Activated T-helper 17 cell treated with anti-CD3 and anti-CD28 coated beads, Interleukin-2, amount 50 U/mL, for 72 hours (primary cell): ENCODE data around the gene IL2RA. TPM values are rescaled to one million over a fixed set of nuclear protein-coding genes. Genes with fewer than 3 reads are reported as not detected.

ENCODE experiments used
- ATAC-seq: fragments of 150-1000 bp; cut with Tn5 transposase; replicated peaks from 2 replicates; pipeline ENCODE4 v1.10.0; 2021; ENCODE audit warnings: mild to moderate bottlenecking, moderate library complexity
- H3K27ac Mint-ChIP-seq: one replicate; pipeline ENCODE4 v1.8.0; 2022; ENCODE audit warnings: mixed read lengths
- H3K27me3 Mint-ChIP-seq: one replicate; pipeline ENCODE4 v1.8.0; 2022; ENCODE audit warnings: mixed read lengths
- H3K36me3 Mint-ChIP-seq: one replicate; pipeline ENCODE4 v1.8.0; 2022; ENCODE audit warnings: low read depth, mild to moderate bottlenecking, mixed read lengths
- H3K4me1 Mint-ChIP-seq: one replicate; pipeline ENCODE4 v1.8.0; 2022; ENCODE audit warnings: mixed read lengths
- H3K4me3 Mint-ChIP-seq: one replicate; pipeline ENCODE4 v1.8.0; 2022; ENCODE audit warnings: mild to moderate bottlenecking, mixed read lengths
- H3K9me3 Mint-ChIP-seq: one replicate; pipeline ENCODE4 v1.8.0; 2022; ENCODE audit warnings: mixed read lengths
- total RNA-seq, 2 donors: library from RNA; stranded (reverse); gene quantifications; one replicate each; pipeline ENCODE4 v1.2.3, GENCODE V29; 2022

Gene IL2RA
- total RNA-seq, 2 donors from 2014 or later = 1,342 to 1,348 TPM

- Mint-ChIP-seq H3K4me1 (peaks cover 41% of the 10 kb centered on the region), H3K27ac (peak overlapping the region; percentile 96), H3K9me3 (no peaks in the 10 kb centered on the region), H3K36me3 (peaks cover 100% of the 10 kb centered on the region), H3K27me3 (no peaks in the 10 kb centered on the region), H3K4me3 (peak overlapping the region; percentile 85)
- ATAC-seq = no peak
Observed at GRCh38 chr10:6056411-6057135, 5.6 kb downstream of the IL2RA start.

DNA sequence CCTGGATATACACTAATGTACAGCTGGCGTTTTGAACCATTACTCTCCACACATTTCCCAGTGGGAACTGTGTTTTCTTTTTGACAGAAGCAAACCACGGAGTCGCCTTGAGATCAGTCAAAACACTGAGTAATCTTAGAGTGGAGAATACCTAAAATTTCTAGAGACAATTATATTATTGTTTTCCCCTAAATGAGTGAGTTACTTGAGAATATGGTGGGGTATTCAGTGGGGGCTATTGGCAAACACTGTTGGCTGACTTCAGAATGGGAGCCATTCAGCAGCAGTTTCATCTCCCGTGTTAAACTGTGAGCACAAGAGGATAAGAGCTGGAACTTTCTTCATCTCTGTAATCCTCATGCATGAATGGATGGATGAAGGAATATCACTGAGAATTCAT, 6.2 kb downstream of the IL2RA start:
- ATAC-seq = no peak
- peak overlapping the region; percentile 85 for H3K4me3 Mint-ChIP-seq
- H3K27ac Mint-ChIP-seq = peak overlapping the region; percentile 96
- peaks cover 44% of the 10 kb centered on the region for H3K4me1 Mint-ChIP-seq
- H3K9me3 Mint-ChIP-seq = no peaks in the 10 kb centered on the region
- peaks cover 100% of the 10 kb centered on the region for H3K36me3 Mint-ChIP-seq
- no peaks in the 10 kb centered on the region for H3K27me3 Mint-ChIP-seq

- H3K27me3 Mint-ChIP-seq = no peaks in the 10 kb centered on the region
- ATAC-seq = no peak
- H3K27ac Mint-ChIP-seq = peak overlapping the region; percentile 96
- peaks cover 54% of the 10 kb centered on the region for H3K4me1 Mint-ChIP-seq
- peaks cover 100% of the 10 kb centered on the region for H3K36me3 Mint-ChIP-seq
- no peaks in the 10 kb centered on the region for H3K9me3 Mint-ChIP-seq
- peak overlapping the region; percentile 85 for H3K4me3 Mint-ChIP-seq
Observed at GRCh38 chr10:6054884-6055283, 7.3 kb downstream of the IL2RA start.

DNA sequence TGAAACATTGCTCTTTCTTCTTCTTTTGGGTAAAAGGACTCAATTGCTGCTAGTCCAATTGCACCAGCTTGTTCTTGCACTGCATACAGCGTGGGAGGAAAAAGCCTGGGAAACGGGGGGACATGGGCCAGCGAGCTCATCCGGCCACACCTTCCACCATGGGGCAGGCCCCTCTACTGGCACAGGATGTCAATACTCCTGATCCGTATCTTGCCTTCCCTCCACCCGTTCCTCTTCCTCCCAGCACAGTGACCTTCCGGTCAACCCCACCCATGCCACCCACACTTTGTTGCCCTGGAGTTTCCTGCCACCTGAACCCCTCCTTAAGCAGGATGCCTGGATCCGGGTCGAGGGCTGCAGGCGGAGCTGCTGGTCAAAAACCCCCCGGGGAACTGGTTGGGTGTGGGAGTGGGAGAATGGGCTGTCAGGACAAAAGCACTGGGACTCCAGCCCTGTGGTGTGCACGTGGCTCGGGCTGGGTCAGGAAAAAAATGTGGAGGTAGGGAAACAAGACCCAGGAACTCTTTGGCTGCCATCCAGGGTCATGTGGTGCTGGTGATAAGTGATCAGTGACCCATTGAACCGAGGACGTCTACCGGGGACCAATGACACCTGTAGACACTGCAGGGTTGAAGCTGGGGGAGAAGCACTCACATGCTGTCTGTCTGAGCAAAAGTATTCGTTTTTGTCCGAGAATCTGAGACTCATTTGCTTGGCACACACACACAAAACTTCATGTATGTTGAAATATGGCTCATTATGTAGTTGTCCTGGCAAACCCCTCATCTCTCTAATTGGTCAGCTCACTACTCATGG, 8.1 kb downstream of the IL2RA start:
- Mint-ChIP-seq H3K4me3 (peak overlapping the region; percentile 85), H3K27ac (peak overlapping the region; percentile 96), H3K27me3 (no peaks in the 10 kb centered on the region), H3K9me3 (no peaks in the 10 kb centered on the region), H3K36me3 (peaks cover 100% of the 10 kb centered on the region), H3K4me1 (peaks cover 61% of the 10 kb centered on the region)
- no peak for ATAC-seq

DNA sequence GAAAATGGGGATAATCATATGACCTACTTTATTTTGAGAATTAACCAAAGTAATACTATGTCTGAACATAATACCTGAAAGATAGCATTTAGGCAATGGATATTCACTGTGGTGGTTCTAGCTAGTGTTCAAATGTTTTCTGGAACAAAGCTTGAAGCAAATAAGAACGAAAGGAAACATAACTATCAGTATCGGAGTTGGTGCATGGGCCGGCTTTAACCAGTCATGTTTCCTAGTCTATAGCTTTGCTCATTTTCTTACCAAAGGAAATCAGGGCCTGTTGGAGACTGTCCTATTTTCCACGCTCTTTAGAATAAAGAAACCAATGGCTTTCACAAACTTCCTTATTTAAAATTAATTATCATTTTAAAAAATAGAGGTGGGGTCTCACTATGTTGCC, 8.9 kb downstream of the IL2RA start:
- Mint-ChIP-seq H3K27ac (peak overlapping the region; percentile 96), H3K4me1 (peaks cover 69% of the 10 kb centered on the region), H3K4me3 (peak overlapping the region; percentile 85), H3K36me3 (peaks cover 100% of the 10 kb centered on the region), H3K27me3 (no peaks in the 10 kb centered on the region), H3K9me3 (no peaks in the 10 kb centered on the region)
- peak; percentile 9 for ATAC-seq

DNA sequence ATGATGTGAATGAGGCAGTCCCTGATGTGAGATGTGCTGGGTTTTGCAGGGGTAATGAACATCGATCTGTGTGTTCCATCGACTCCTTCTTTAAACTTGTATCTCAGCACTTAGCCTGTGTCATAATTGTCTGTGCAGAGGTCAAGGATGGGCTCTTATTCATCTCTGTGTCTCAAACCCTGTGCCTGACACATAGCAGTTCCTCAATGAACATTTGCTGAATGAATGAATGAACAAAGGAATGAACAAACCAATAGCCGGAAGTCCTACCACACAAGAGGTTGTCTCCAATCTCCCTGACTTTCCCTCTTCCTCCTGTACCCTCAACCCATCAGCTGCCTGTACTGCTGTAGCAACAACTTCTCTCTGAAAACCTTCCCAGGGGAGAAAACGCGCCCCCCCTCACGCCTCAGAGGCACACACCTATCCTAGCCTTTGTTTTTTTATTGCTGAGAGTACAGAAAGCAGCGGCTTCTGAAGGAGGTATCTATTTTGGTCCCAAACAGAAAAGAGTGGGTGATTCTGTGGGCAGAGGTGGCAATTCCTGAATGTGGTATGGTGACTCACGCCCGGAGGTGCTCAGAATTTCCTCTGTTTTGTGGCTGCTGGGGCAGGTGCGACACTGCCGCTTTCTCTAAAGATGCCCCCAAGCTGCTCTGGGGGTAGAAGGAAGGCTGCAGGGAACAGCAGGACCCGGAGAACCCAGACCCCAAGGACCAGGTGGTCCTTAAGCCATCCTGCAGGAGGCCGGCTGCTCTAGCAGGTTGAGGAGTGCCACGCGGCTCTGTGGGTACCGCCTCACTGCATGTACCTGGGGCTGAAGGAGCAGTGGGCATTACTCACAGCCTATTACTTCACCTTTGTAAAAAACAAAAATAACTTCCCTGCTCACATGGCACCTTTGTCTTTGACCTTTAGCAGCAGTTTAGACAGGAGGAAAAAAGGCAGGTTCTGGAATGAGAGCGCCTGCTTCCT, 9.6 kb downstream of the IL2RA start:
- Mint-ChIP-seq H3K27ac (peak overlapping the region; percentile 96), H3K4me1 (peaks cover 75% of the 10 kb centered on the region), H3K36me3 (peaks cover 100% of the 10 kb centered on the region), H3K9me3 (no peaks in the 10 kb centered on the region), H3K27me3 (no peaks in the 10 kb centered on the region), H3K4me3 (peak overlapping the region; percentile 85)
- ATAC-seq = peak; percentile 51

- Mint-ChIP-seq H3K27me3 (no peaks in the 10 kb centered on the region), H3K27ac (peak overlapping the region; percentile 96), H3K4me1 (peaks cover 80% of the 10 kb centered on the region), H3K4me3 (peak overlapping the region; percentile 85), H3K36me3 (peaks cover 100% of the 10 kb centered on the region), H3K9me3 (no peaks in the 10 kb centered on the region)
- ATAC-seq = peak; percentile 54
Observed at GRCh38 chr10:6050801-6051445, 11.2 kb downstream of the IL2RA start.

DNA sequence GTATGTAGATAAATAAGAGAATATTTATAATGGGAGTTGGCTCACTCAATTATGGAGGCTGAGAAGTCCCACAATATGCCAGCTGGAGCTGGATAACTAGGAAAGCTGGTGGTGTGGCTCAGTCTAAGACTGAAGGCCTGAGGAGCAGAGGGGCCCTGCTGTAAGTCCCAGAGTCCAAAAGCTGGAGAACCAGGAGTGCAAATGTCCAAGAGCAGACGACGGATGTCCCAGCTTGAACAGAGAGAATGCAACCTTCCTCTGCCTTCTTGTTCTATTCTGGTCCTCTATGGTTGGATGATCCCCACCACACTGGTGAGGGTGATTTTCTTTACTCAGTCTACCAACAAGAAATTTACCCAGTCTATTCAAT, 13.2 kb downstream of the IL2RA start:
- no peaks in the 10 kb centered on the region for H3K9me3 Mint-ChIP-seq
- H3K4me3 Mint-ChIP-seq = peak overlapping the region; percentile 85
- peaks cover 87% of the 10 kb centered on the region for H3K4me1 Mint-ChIP-seq
- peaks cover 100% of the 10 kb centered on the region for H3K36me3 Mint-ChIP-seq
- no peak for ATAC-seq
- H3K27me3 Mint-ChIP-seq = no peaks in the 10 kb centered on the region
- peak overlapping the region; percentile 96 for H3K27ac Mint-ChIP-seq

- Mint-ChIP-seq H3K4me3 (peak overlapping the region; percentile 85), H3K4me1 (peaks cover 83% of the 10 kb centered on the region), H3K27ac (peak overlapping the region; percentile 96), H3K9me3 (no peaks in the 10 kb centered on the region), H3K36me3 (peaks cover 100% of the 10 kb centered on the region), H3K27me3 (no peaks in the 10 kb centered on the region)
- no peak for ATAC-seq
Observed at GRCh38 chr10:6048281-6049030, 13.7 kb downstream of the IL2RA start.

DNA sequence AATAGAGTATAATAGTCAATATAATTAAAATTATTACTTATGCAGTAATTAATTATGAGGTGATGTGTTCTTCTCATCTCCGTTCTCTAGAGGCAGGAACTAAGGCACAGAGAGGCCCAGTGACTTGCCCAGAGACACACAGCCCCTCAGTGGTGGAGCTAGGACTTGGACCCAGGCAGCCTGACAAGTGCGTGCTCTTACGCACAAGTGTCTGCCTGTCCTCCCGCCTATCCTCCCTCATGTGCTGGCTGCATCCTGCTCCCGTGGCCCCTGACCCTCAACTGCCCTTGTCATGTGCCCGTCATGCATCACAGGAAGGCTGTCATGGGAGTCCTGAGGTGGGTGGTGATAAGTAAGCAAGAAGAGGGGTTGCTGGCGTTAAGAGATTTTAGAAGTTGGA, 14.3 kb downstream of the IL2RA start:
- Mint-ChIP-seq H3K27me3 (no peaks in the 10 kb centered on the region), H3K27ac (peak overlapping the region; percentile 96), H3K9me3 (no peaks in the 10 kb centered on the region), H3K4me1 (peaks cover 85% of the 10 kb centered on the region), H3K36me3 (peaks cover 100% of the 10 kb centered on the region), H3K4me3 (peak overlapping the region; percentile 85)
- ATAC-seq = no peak

- no peak for ATAC-seq
- Mint-ChIP-seq H3K27me3 (no peaks in the 10 kb centered on the region), H3K4me3 (peak overlapping the region; percentile 85), H3K9me3 (no peaks in the 10 kb centered on the region), H3K4me1 (peaks cover 82% of the 10 kb centered on the region), H3K27ac (peak overlapping the region; percentile 97), H3K36me3 (peaks cover 100% of the 10 kb centered on the region)
Observed at GRCh38 chr10:6046773-6047611, 15.2 kb downstream of the IL2RA start.

DNA sequence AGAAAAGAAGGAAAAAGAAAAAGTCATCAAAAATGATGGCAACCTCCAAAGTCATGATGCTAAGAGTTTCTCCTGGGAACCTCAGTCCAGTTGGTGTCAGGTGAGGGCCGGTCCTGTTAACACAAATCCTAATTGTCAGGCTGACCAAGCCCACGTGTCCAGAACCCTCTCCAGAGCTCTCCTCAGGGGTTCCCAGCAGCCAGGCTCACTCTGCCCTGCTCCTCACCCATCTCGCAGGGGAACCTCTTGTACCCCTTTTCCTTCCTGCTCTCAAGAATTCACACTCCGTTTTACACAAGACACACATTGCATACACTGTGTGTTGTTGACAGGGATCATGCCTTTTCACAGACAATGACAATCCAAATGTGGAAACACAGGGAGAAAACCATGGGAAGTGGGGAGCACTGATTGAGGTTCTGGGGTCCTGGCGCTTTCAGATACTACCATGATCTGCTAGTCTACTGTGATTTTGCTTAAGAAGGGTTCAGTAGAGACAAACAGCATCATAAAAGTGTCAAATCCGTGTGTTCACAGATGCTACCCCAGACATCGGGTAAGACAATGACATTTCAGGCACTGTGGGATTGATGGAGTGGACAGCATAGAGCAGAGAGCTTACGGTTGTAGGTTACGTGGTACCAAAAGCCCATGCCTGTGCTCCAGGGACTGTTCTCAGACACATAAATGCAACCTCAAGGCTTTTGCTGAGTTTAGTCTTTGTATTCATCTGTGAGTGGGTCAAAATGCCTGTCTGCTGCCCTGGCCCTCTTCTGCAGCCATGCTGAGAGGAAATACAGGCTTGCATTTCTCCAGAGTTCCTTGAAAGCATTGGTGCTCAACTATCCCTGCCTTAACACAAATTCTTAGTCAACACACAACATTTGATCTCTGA, 16.0 kb downstream of the IL2RA start:
- no peak for ATAC-seq
- H3K4me1 Mint-ChIP-seq = peaks cover 79% of the 10 kb centered on the region
- H3K36me3 Mint-ChIP-seq = peaks cover 100% of the 10 kb centered on the region

More for the DNA sequence above, 16.0 kb downstream of the IL2RA start:
- H3K27me3 Mint-ChIP-seq = no peaks in the 10 kb centered on the region
- H3K9me3 Mint-ChIP-seq = no peaks in the 10 kb centered on the region
- peak overlapping the region; percentile 85 for H3K4me3 Mint-ChIP-seq
- H3K27ac Mint-ChIP-seq = peak overlapping the region; percentile 97
